T-helper 2 cell (primary cell): ENCODE data around the gene DENND5B.
"Not testable (repeated sequence)": the region's sequence is repeated elsewhere in the genome, so short reads cannot be mapped to it uniquely, and the experiment has no call there.

Source experiments
- DNase-seq, 5 experiments: peaks; one replicate each; pipeline versions ENCODE4 v3.0.0 to v3.0.0-alpha.2; 2012 to 2022
- total RNA-seq, 2 donors: gene quantifications; one replicate each; lab custom pipeline; 2026; lab: John Stamatoyannopoulos, UW

DENND5B gene
- total RNA-seq: 0.31 to 0.74 reads per million in 2 donors

DNA sequence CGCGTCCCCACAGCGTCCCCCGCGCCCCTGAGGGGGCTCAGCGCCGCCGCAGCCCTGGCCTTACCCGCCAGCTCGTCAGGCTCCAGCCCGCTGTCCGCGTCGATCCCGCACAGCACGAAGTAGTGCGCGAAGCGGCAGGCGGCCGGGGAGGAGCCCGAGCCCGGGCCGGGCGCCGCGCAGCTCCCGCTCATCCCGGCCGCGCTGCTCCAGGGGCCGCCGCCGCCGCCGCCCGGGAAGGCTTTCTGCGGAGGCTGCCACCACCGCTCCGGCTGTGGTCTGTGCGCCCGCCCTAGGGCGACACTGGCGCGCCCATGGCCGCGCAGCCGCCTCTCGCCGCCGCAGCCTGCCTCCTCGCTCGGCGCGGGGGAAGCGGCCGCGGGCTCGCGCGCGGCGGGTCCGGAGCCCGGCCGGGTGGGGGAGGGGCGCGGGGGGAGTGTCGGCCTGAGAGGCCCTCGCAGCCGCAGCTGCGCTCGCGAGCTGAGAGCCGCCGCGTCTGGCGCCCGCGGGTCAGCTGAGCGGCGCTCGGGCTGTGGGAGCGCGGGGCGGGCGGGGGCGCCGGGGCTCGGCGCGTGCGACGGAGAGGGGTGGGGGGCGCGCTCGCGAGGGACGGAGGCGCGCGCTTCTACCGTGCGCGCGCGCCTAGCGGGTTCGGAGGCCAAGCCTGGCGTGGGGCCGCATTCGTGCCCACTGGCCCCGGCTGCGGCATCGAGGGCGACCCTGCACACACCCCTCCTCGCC, at the start of gene DENND5B:
Gene DENND5B, minus strand, starts transcription at position 495 of the 738 bp plus-strand sequence. Its CDS starts 304 bp downstream, at position 191.
- peak in 1 of 5 experiments; percentile 33 for DNase-seq

DNA sequence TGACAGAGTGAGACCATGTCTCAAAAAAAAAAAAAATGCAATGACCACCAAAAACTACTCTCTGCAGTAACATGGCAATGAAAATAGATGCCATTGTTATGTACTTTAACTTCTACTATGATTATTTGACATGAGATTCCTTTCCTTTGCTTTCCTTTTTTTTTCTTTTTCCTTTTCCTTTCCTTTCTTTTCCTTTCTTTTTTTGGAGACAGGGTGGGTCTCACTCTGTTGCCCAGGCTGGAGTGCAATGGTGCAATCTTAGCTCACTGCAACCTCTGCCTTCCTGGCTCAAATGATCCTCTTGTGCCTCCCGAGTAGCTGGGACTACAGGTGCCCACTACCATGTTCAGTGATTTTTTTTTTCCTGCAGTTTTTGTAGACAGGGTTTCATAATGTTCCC, 43.7 kb upstream of the DENND5B start:
- DNase-seq: no peak

DNA sequence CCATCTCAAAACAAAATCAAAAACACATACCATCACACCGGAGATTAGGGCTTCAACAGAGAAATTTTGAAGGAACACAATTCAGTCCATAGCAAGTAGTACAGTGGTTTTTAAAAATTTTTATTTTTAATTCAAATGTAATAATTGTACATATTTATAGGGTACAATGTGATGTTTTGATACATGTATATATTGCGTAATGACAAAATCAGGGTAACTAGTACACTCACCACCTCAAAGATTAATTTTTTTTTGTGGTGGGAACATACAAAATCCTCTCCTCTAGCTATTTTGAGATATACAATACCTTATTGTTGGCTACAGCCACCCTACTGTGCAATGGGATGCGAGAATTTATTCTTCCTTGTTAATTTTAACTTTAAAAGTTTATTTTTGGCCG, 42.5 kb upstream of the DENND5B start:
- DNase-seq: no peak

DNA sequence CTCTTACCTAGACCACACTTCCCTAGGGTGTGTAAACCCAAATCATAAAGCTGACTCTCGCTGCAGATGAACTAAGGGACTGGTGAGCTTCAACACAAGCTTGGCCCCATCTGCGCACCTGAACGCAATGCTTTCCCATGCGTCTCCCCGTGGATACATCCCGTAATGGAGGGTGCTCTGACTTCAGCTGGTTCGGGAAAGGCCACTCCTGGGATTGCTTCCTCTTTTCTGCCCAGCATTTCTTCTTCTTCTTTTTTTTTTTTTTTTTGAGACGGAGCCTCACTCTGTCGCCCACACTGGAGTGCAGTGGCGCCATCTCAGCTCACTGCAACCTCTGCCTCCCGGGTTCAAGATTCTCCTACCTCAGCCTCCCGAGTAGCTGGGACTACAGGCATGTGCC, 40.9 kb upstream of the DENND5B start:
- DNase-seq: no peak

DNA sequence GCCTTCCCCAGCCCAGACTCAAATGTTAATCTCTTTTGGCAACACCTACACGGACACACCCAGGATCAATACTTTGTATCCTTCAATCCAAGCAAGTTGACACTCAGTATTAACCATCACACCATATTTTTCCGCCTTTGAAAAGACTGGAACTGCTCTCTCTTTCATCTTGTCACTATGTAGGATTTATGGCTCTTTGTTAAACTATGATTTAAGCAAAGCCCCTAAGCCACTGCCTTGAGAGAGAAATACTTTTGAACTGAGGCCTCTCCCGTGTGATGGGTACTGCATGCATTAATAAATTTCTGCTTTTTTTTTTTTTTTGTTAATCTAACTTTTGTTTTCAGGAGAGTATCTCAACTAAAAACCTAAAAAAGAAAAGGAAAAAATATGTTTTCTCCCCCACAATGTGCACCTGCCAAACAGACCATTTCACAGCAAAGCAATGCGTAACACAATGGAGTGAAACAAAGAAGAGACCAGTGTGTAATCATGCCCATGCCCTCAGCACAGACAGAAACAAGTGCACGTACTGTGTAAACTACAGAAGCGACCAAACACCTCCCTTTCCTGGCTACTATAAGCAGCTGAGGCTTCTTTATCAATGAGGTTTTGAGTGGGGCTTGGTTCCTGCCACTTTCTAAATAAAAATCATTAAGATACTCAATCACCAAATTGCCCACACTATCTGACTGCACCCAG, 40.2 kb upstream of the DENND5B start:
- DNase-seq: no peak

DNA sequence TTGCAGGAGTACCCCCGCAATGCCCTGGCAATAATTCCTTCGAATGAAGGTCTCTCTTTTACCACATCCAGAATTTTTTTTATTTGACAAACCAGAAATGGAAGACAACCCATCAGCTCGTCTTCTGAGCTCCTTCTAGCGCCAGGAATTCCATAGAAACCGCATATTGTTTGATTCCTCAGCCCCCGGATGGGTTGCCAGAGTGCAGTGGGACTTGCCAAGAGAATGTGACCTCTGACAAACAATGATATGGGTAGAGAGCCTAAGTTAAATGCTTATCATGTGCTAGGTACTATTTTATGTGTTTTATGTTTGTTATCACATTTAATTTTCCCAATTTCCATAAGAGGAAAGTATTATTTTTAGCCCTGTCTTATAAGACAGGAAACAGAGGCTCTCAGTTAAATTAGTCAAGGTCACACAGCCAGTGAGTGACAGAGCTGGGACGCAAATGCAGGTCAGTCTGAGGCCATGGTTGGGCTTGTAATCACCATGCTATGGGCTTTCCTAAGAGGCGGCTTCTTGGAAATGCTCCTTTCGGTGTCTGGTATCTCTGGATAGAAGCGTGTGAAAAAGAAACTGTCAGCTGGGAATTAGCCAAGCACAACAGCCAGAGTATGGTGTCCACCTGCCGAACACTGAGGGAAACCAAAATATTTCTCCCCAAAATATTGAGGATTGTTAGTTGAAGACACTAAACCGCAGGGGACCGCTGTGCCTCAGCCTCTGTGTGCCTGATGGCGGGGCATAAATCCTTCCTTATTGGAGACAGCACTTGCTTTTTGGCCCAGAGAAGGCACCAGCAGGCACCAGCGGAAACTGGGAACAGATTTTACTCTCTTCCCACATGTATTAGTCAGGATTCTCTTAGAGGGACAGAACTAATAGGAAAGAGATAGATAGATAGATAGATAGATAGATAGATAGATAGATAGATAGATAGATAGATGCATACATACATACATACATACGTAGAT, 39.1 kb upstream of the DENND5B start:
- DNase-seq: no peak

DNA sequence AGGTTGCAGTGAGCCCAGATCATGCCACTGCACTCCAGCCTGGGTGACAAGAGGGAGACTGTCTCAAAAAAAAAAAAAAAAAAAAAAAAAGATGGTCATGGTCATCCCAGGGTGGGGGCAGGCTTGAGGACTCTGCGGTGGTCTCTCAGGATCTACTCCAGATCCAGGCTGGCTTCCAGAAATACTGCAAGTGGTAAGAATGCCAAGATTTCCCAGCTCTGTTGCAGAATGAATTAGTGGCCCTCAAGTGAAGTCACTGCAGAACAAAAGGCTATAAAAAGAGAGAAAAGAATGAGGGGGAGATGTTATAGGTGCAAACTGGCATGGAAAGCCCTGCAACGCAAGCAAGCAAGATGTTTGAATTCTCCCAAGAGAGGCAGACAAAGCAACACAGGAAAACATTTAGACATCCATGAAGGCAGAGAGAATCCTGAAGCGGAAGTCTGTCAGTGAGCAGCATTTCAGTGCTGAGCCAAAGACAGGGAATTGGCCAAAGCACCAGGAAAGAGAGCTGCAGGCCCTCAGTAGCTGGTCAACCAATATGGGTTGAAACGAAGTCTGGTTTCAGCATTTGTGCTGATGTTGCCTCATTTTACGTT, 36.6 kb upstream of the DENND5B start:
- no peak for DNase-seq

DNA sequence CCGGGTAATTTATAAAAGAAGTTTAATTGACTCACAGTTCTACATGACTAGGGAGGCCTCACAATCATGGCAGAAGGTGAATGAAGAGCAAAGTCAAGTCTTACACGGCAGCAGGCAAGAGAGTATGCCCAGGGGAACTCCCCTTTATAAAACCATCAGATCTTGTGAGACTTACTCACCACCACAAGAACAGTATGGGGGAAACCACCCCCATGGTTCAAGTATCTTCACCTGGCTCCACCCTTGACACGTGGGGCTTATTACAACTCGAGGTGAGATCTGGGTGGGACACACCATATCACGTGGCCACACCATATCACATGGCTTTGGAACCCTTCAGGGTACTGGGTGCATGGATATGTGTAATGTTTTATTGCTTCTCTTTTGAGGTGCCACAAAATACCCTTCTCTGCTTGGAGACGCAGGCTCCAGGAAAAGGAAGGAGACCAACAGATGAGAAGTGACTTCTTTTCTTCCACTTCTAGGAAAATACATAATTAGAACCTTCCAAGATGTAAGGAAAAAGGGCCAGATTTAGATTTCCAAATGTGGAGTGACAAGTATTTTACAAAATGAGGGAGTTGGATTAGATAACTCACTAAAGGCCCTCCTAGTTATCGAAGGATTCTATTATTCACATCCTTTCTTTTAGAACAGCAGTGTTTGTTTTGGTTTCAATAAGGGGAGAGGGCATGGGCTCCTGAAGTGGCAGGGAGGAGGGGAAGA, 35.5 kb upstream of the DENND5B start:
- DNase-seq: no peak

DNA sequence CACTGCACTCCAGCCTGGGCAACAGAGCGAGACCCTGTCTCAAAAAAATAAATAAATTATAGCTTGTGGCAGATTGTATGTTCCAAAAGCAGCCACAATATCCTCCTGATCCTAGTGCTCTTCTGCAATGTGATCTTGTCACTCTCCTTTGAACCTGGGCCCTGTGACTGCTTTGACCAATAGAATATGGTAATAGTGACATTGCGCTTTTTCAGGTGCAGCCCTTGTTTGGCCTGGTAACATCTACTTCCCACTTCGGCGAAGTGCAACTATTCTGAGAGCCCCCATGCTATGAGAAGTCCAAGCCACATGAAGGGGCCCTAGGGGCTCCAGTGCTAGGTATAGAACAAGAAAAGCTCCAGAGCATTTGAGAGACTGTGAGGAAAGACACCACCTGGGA, 31.1 kb upstream of the DENND5B start:
- DNase-seq: no peak

DNA sequence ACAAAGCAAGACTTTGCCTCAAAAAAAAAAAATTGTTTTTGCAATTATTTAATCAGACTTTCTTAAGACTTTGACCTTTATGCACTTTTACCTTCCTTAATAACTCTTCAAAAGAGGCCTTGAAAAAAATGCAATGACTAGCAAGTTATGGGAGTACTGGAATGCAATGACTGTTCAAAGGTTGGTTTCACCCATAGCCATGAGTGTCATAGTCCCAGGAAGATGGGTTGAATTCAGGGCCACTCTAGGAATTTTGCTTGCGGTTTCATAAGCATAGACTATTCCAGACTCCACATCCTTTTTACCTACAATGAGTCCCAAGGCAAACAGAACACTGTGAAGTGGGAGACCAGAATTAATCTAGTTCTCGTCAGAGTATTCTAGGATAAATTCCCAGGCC, 29.4 kb upstream of the DENND5B start:
- DNase-seq: no peak

DNA sequence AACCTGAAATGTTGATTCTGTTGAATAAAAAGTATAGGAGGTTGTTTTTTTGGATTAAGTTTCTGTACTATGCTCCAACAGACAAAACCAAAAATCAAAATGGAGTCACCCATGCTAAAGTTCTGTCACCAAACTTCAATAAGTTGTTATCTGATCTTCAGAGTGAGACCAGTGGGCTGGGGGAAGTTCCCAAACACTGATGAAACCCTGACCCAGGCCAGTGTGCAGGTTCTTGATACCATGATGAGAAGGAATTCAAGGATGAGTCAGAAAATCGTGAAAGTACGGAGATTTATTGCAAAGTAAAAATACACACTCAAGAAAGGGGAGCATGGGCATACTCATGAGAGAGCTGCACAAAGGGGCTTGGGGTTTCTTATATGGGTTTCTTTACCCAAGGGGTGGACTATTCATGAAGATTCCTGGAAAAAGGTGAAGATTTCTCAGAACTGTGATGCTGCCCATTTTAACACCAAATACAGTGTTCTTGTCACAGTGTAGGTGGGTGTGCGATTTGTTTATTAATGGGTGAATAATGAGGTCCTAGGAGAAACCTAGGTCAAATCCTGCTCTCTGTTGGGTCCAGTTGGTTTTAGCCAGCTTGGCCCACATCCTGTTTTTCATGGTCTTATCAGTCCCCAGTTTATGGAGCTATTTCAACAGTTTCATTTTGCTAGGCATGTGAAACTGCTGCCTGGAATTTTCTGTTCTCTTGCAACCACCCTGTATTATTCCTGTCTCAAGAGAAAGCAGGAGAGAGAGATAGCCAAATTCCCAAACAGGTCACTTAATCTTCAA, 27.5 kb upstream of the DENND5B start:
- no peak for DNase-seq

DNA sequence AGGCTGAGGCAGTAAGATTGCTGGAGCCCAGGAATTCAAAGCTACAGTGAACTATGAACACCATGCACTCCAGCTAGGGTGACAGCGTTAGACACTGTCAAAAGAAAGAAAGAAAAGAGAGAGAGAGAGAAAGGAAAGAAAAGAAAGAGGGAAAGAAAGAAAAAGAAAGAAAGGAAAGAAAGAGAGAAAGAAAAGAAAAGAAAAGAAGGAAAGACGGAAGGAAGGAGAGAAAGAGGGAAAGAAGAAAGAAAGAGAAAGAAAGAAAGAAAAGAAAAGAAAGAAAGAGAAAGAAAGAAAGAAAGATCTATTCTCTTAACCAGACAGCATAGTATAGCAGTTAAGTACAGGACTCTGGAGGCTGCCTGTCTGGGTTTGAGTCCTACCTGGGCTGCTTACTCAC, 21.9 kb upstream of the DENND5B start:
- no peak for DNase-seq

DNA sequence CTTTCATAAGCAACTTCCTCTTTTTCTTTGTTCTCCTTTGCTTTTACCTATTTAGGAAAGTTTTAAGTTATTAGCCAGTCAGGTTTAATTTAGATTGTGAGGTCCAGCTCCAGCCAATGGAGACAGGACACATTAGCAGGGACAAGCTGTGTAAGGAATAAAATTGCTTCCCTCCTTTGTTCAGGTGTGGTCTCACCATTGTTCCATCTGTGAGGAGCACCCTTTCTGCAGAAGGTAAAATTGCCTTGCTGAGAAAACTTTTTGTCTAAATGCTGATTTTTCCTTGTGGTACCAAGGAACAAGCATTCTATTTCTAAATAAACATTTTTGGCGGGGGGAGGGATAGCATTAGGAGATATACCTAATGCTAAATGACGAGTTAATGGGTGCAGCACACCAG, 17.4 kb upstream of the DENND5B start:
- DNase-seq: not testable (repeated sequence)

DNA sequence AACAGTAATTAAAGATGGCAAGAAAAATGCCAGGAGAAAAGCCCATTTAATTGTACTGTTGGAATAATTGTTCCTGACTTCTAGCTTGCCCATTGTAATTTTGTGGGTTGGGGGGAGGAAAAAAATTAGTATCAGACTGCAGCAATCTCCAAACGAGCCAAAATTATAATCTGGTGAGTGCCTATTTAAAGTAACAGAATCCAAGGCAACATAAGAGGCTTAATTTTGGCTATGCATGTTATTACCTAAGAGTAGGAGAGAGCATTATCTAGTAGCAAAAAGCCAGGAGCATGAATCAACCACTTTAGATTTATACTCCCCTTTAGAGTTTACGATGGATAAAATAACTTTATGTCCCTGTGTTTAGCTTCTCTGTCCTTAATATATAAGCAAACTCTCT, 14.6 kb upstream of the DENND5B start:
- DNase-seq: no peak

DNA sequence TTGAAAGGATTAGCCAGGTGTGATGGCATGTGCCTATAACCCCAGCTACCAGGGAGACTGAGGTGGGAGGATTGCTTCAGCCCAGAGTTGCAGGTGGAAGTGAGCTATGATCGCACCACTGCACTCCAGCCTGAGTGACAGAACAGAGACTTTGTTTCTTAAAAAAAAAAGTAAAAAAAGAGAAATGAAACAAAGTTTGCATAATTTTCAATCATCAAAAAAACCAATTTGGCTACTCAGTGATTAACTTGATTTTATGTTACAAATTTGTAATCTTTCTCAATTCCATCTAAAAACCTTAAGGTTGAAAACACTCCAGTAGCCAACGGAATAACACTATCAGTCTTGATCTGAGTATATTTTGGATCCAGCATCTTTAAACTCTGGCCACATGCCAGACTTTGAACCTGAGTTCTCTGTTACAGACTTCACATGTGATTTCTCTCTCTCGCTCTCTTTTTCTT, 12.6 kb upstream of the DENND5B start:
- no peak for DNase-seq

DNA sequence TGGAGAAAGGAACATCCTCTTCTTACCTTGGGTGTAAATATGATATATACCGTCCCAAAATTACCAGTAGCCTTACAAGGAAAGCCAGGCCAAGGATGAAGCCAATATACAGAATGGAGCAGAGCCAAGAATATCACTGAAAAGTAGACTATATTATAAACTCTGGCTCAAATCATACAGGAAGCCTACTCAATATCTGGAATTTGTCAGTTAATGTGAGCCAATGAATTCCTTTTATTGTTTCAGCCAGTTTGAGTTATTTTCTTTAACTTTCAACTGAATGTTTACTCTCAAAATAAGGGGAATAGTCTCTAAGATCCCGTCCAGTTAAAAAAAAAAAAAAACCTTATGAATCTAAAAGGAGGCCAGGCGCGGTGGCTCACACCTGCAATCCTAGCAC, 9.8 kb upstream of the DENND5B start:
- DNase-seq: no peak

DNA sequence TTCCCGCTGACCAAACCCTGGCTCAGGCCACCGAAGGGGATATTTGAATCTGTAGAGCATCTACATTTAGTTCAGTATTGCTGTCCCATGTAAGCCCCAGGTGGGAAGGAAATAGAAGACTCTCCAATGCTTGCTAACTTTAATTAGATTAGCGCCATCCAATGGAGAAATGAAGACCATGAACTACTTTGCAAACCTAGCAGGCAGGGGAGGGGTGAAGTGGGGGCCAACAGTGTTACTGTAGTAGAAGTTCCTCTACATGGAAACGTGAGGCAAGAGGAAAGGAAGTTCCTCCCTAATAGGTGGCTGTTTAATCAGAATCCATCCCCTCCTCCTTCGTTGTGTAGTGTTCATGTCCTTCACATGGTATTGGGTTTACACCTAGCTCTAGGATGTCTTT, 9.3 kb upstream of the DENND5B start:
- no peak for DNase-seq

DNA sequence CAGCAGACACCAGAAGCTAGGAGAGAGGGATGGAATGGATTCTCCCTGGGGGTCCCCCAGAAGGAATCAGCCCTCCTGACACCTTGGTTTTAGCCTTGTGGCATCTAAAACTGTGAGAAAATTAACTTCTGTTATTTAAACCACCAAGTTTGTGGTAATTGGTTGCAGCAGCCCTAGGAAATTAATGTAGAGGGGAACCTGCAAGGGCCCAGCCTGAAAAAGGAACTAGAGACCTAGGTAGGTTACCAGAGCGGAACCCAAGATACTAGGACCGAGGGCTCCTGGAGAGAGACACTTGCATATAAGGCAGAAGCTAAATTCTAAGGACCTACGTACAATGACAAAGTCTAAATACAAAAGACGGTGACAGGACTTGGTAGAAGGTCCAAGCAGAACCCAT, 8.1 kb upstream of the DENND5B start:
- DNase-seq: no peak

DNA sequence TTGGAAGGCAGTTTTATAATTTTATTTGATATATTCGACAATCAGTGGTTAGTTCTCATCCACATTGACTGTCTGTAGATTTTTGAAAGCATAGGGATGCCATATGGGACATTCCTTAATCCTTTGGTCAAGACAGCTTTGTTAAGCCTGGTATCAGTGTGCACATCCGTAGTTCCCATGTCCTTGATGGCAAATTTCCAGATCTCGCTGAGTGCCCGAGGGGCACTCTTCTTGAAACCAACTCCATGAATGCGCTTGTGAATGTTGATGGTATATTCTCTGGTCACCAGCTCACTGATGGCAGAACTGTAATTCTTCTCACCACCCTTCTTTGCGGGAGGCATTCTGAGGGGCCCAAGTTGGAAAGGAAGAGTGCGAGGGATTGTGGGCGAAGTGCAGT, 6.1 kb upstream of the DENND5B start:
- DNase-seq: no peak

DNA sequence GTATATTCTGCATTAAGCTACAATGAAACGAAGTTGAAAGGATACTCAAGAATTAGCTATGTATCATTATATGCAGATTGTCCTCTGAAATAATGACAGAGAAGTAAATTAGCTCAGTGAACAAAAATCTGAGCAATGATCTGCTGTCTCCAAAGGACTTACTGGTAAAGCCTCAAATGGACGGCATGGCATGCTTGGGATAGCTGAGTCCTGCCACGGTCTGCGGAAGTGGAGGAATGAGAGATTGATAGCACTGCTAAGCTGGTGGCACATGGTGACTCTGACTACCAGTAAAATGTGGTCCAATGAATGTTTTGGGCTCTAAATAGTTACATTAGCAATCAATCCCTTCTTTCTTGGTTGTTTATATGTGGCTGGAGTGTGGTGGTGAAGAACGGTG, 3.7 kb upstream of the DENND5B start:
- DNase-seq: no peak

DNA sequence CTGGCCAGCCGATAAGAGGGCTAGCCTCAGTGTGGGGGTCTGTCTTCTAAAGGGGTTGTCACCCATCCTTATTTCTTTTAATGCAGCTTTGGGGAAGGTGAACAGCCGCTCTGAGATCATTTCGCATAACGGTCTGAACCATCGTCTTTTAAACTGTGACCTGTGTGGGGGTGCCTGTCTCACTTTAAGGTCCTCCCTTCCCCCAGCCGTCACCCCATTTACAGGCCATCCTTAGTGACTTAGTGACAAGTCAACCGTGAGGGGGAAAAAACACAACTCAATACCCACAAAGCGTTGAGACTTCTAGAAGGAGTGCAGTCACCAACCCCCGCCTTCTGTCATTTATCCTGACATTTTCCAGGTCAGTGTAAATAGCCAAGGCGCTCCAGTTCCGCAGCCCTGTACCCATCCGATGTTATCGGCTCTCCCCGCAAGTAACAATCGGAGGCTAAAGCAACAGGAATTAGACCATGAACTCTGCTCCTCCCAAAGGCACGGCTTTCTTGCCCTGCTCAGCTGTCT, 505 bp upstream of the DENND5B start:
- no peak for DNase-seq
